GM21529 (cell line): ENCODE results near the gene NUTM2D.
"Not testable (repeated sequence)": the region's sequence is repeated elsewhere in the genome, so short reads cannot be mapped to it uniquely, and the experiment has no call there.

Experiments used
- ATAC-seq: cut with Tn5 transposase; IDR thresholded peaks from one replicate; pipeline ENCODE4 v1.9.1; 2021; ENCODE audit not compliant: unreplicated experiment

Gene NUTM2D

DNA sequence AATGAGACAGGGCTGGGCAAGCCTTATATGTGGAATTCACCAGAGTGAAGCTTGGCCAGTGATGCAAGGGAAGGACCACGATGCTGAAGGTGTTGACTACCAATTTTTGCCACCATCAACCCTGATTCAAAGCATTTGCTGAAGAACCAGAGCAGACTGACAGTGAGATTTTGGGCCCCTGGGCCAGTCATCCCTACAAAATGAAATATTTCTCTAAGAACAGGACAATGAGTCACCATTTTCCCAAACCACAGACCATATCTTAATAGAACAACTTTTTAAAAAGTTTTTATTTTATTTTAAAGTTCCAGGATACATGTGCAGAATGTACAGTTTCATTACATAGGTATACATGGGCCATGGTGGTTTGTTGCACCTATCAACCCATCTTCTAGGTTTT is 16.5 kb downstream of the NUTM2D start:
- not testable (repeated sequence) for ATAC-seq

DNA sequence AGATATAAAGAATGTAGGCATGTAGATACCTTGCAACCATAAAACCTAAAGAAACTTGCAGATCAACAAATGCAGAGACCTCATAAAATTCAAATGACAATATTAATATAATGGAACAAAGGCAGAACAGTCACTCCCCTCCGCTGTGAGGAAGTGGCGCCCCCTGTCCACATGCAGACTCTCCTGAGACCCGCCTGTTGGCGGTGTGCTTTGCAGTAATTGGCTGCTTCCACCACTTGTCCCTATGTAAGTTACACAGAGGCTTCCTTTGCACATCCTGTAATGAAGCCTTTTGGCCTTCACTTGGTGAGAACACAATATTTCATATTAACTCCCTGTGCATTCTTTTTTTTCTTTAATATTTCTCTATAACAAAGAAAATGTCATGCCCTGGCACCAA is 21.6 kb downstream of the NUTM2D start:
- not testable (repeated sequence) for ATAC-seq

DNA sequence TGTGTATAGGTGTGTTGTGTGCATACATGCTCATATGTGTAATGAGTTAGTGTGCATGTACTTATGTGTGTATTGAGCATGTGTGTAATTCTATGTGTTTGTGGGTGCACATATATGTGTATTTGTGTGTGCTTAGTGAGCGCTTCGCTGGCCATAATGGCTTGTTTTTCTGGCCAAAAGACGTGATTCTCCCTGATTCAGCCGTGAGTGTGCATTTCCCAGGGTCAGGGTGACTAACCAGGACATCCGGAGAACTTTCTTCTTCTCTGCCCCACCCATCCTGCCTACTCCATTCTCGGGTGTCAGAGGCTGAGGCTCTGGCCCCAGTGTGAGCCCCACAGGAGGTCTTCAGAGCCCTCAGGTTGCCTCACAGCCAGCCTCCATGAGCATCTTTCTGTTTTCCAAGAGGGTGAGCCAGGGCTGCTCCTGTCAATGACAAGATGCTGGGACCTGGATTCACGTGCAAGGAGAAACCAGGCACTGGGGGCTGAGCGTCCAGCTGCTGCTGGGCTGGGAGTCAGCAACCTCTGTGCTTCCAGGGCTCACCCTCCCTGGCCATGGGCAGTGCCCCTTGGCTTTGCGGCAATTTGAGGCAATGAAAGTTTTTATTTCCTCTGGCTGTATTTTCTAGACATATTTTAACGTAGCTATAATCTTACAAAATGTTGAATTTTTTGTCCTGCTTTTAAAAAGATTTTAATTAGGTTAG is 25.8 kb downstream of the NUTM2D start:
- not testable (repeated sequence) for ATAC-seq

DNA sequence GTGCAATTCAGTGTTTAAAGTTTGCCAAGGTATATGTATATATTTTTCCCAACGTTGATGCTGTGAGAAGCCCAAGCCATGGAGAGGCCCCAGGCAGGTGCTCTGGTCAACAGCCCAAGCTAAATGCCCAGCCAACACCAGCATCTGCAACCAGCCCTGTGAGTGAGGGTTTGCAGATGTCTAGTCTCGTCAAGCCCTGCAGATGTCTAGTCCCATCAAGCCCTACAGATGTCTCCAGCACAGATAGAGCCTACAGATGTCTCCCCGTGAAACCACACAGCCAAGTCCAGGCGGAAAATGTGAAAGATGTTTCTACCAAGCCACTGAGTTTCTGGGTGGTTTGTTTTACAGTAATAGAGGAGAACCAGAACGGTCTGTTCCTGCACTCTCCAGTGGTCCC is 26.7 kb downstream of the NUTM2D start:
- not testable (repeated sequence) for ATAC-seq

DNA sequence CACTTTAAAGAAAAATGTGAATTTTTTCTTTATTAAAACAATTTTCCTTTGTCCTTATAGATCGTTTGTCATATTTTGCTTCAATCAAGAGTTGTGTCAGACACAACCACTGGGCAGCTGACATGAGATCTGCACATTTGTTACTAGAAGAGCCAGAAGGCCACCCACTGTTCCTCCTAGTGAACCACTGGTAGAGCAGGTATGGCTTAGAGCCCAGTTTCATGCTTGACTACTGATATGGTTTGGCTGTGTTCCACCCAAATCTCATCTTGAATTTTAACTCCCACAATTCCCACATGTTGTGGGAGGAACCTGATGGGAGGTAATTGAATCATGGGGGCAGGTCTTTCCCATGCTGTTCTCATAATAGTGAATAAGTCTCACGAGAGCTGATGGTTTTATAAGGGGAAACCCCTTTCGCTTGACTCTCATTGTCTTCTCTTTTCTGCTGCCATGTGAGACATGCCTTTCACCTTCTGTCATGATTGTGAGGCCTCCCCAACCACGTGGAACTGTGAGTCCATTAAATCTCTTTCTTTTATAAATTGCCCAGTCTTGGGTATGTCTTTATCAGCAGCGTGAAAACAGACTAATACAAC is 28.3 kb downstream of the NUTM2D start:
- ATAC-seq = not testable (repeated sequence)

DNA sequence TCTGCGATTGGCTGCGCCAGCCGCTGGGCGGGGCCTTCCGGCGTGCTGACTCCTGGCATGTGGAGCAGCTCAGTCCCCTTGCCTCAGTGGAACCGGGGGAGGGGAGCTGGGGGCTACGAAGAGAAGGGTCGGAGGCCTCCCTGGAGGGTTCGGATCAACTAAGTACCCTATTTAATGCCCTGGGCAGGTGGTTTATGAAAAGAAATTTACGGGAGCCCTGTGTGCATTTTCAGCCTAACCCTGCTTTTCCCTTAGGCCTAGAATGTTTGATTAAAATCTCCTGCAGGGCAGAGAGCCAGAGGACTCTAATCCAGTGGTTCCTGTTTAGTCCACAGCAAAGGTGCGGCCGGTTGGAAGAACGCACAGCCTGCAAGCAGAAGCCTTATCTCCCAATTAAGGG is 33.8 kb downstream of the NUTM2D start:
- not testable (repeated sequence) for ATAC-seq

DNA sequence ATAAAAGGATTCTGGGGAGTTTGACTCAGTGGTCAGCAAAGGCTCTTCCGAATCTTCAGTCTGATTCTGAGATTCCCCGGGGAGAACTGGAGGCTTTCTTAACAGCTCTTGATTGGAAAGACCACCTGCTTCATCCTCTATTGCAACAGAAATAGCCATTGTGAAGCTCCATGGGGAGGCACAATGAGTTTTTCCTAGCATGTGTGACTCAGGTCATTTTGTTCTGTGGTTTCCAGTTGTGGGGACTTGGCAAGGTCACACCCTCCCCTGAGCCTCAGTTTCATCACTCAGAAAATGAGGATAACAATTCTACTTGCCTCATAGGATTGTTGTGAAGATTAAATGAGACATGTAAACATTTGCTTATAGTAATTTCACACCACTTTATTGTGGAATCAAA is 38.7 kb downstream of the NUTM2D start:
- not testable (repeated sequence) for ATAC-seq

DNA sequence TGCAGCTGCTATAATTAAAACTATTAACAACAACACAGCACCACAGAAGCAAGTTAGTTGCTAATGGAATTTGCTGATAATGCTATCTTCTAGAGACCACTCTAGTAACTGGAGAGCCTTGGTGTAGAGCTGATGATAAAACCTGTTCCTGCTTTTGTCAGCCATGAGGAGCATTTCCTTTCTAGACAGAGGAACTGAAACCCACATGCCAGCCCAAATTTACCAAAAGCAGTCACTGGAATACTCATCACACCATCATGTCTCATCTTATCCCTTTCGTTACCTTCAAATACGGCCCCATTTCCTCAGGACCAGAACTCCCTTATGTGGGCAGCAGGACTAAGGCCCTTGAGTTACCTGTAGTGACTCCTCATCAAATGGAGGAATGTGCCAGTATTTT is 40.9 kb downstream of the NUTM2D start:
- ATAC-seq = not testable (repeated sequence)

DNA sequence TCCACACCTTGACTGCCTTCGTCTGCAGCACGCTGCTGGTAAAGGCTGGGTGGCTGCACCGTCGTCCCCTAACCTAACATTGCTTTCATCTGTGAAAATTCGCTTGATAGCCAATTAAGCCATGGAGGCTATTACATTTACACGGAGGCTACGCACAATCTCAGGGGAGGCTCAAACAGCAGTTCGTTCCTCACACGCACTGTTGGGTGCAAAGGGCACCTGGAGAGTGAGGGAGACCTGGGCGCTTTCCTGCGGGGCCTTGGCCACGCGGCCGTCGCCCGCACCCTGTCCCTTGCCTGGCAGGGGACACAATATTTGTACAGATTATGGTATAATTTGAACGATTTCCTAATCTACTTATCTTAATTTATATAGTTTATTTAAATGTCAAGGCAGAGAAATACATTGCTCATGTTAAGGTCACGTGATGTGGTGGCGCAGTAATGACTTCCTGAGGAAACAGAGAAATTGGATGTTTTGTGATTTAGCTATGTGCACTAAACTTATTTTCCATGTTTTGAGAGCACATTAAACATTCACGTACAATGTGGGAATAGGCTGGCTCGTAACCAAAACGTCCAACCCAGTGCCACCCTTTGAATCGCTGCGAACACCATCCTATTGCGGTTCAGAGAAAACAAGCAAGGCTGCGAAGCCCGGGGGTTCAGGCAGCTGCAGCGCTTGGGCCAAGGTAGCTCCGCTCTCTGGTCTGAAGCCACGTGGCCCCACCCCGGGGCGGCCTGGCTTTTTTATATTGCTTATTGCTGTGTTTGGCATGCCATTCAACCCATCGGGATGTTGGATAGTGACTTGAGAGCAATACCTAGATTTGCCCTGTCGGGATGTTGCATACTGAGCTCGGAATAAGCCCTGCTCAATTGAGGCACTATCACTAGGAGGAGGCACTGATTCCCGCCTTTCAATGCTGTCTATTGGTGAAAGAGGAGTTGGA is 50.2 kb downstream of the NUTM2D start:
- ATAC-seq = not testable (repeated sequence)

DNA sequence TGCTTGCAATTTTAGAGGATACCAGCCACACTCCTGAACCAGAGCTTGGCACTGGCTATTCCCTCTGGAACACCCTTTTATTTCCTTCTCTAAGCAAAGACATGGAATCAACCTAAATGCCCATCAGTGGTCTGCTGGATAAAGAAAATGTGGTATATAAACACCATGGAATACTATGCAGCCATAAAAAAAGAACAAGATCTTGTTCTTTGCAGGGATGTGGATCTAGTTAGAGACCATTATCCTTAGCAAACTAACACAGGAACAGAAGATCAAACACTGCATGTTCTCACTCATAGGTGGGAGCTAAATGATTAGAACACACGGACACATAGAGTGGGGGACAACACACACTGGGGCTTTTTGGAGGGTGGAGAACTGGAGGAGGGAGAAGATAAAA is 56.4 kb downstream of the NUTM2D start:
- not testable (repeated sequence) for ATAC-seq
